ENCODE results near the gene INTS11. TPM values are rescaled to one million over a fixed set of nuclear protein-coding genes. Genes with fewer than 3 reads are reported as not detected.

Gene INTS11
- total and polyA plus RNA-seq, 12 donors = 53.0 to 601 (median 88.8) TPM

DNA sequence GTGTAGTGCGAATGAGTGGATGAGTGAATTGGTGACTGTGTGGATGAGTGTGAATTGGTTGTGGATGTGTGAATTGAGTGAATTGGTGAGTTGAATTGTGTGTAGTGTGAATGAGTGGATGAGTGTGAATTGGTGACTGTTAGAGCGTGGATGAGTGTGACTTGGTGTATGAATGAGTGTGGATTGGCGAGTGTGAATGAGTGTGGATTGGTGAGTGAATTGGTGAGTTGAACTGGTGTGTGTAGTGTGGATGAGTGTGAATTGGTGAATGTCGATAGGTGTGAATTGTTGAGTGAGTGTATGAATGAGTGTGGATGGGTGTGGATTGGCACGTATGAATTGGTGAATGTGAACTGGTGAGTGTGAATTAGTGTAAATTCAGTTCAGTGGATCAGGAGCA lies 42.9 kb upstream of the INTS11 start:
- TF ChIP-seq POLR2A (IDR thresholded peaks at IDR 0.05) (no peak), CTCF (IDR thresholded peaks at IDR 0.05) (no peak)
- intact Hi-C loops (cut with DNase I) = no loop called here
- 91 to 94% (median 93%) methylated on average over 5 of the region's 5 CpGs for WGBS, 4 donors
- DNase-seq = no peak
- Histone ChIP-seq H3K27me3 (no peaks in the 10 kb centered on the region), H3K4me3 (no peak overlapping the region), H3K4me1 (replicated peaks in 1 of 2) (peaks cover 0 to 8% of the 10 kb centered on the region in 2 donors), H3K9me3 (replicated peaks in 1 of 3) (no peaks in the 10 kb centered on the region), H3K36me3 (replicated peaks in 1 of 2) (no peaks in the 10 kb centered on the region), H3K27ac (no peak overlapping the region)

DNA sequence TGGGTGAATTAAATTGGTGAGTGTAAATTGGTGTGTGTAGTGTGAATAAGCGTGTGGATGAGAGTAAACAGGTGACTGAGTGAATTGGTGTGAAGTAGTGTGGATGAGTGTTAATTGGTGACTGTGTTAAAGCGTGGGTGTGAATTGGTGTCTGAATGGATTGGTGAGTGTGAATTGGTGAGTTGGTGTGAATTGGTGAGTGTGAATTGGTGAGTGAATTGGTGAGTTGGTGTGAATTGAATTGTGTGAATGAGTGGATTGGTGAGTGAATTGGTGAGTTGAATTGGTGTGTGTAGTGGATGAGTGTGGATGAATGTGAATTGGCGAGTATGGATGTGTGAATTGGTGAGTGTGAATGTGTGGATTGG lies 42.2 kb upstream of the INTS11 start:
- TF ChIP-seq CTCF (IDR thresholded peaks at IDR 0.05) (no peak), POLR2A (IDR thresholded peaks at IDR 0.05) (no peak)
- Histone ChIP-seq H3K27ac (no peak overlapping the region), H3K36me3 (replicated peaks in 1 of 2) (no peaks in the 10 kb centered on the region), H3K27me3 (no peaks in the 10 kb centered on the region), H3K4me3 (no peak overlapping the region), H3K9me3 (replicated peaks in 1 of 3) (no peaks in the 10 kb centered on the region), H3K4me1 (replicated peaks in 1 of 2) (peaks cover 0 to 1% of the 10 kb centered on the region in 2 donors)
- WGBS, 4 donors = 91 to 96% (median 94%) methylated on average over 3 of the region's 3 CpGs
- DNase-seq = no peak
- intact Hi-C loops (cut with DNase I) = no loop called here

DNA sequence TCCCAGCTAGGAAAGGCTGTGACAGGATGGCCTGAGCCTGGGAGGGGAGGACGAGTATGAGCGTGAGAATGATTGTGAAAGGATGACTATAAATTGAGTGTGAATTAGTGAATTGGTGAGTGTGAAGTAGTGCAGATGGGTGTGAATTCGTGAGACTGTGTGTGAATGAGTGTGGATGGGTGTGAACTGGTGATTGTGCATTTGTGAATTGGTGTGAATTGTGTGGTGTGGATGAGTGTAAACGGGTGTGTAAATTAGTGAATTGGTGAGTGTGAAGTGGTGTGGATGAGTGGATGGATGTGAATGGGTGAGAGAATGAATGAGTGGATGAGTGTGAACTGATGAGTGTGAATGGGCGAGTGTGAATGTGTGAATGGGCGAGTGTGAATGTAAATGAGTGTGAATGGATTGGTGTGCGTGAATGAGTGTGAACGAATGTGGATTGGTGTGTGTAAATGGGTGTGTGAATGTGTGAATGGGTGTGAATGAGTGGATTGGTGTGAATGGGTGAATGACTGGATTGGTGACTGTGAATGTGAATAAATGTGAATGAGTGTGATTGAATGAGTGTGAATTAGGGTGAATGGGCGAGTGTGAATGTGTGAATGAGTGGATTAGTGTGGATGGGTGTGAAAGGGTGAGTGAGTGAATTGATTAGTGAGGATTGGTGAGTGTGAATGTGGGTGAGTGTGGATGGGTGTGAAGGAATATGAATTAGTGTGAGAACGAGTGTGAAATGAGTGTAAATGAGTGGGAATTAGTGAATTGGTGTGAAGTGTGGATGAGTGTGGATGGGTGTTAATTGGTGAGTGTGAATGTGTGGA lies 41.6 kb upstream of the INTS11 start:
- no peak overlapping the region for H3K27ac ChIP-seq
- no peak for TF ChIP-seq CTCF (IDR thresholded peaks at IDR 0.05)
- TF ChIP-seq POLR2A (IDR thresholded peaks at IDR 0.05) = no peak
- intact Hi-C loops (cut with DNase I) = no loop called here
- no peaks in the 10 kb centered on the region for H3K36me3 ChIP-seq (replicated peaks in 1 of 2)
- DNase-seq = no peak
- 71 to 78% (median 73%) methylated on average over 10 of the region's 10 CpGs for WGBS, 4 donors
- no peaks in the 10 kb centered on the region for H3K27me3 ChIP-seq
- no peaks in the 10 kb centered on the region for H3K9me3 ChIP-seq (replicated peaks in 1 of 3)
- H3K4me1 ChIP-seq (replicated peaks in 1 of 2) = no peaks in the 10 kb centered on the region
- H3K4me3 ChIP-seq = no peak overlapping the region

GRCh38 chr1:1364266-1364665 lies 39.8 kb upstream of the INTS11 start:
- WGBS, 4 donors = 77 to 83% (median 80%) methylated on average over 7 to 14 of the region's 14 CpGs

More at GRCh38 chr1:1364266-1364665, 39.8 kb upstream of the INTS11 start:
- intact Hi-C loops (cut with DNase I) = no loop called here
- no peak for DNase-seq
- Histone ChIP-seq H3K27me3 (no peaks in the 10 kb centered on the region), H3K9me3 (replicated peaks in 1 of 3) (no peaks in the 10 kb centered on the region), H3K27ac (no peak overlapping the region), H3K4me1 (replicated peaks in 1 of 2) (no peaks in the 10 kb centered on the region), H3K4me3 (no peak overlapping the region), H3K36me3 (replicated peaks in 1 of 2) (no peaks in the 10 kb centered on the region)
- TF ChIP-seq CTCF (IDR thresholded peaks at IDR 0.05) (no peak), POLR2A (IDR thresholded peaks at IDR 0.05) (no peak)
